B cell (primary cell): ENCODE measurements around the gene LYZL6. TPM values are rescaled to one million over a fixed set of nuclear protein-coding genes. Genes with fewer than 3 reads are reported as not detected.

Experiments
- ATAC-seq: fragments of 200-7000 bp; cut with Tn5 transposase; one replicate; pipeline ENCODE4 v1.10.0; 2021; ENCODE audit warnings: low read depth, mild to moderate bottlenecking, moderate number of reproducible peaks, moderate library complexity
- CTCF ChIA-PET: fragments of 350-600 bp; sonication (Branson Sonifier 250); formaldehyde crosslinking; loops from one replicate; lab custom pipeline; 2021; ENCODE audit warnings: antibody characterized with exemption, inconsistent platforms; lab: Charles Lee
- POLR2A ChIA-PET: fragments of 350-600 bp; sonication (Branson Sonifier 250); formaldehyde crosslinking; loops from one replicate; lab custom pipeline; 2021; ENCODE audit warnings: antibody characterized with exemption; lab: Charles Lee
- DNase-seq: peaks from one replicate; pipeline ENCODE4 v3.0.0; 2013
- H2AFZ ChIP-seq: 2 replicates; pipeline ENCODE4 v1.6.1; 2012; ENCODE audit warnings: mild to moderate bottlenecking, low read depth, low read length; ENCODE audit not compliant: insufficient read depth, poor library complexity, severe bottlenecking
- H3K27ac ChIP-seq, 2 donors: 1 replicate in 1 of 2; 2 replicates in 1 of 2; pipeline ENCODE4 v1.5.1; 2012 to 2013; ENCODE audit warnings: low read length in 2 of 2, mild to moderate bottlenecking in 2 of 2, moderate library complexity in 1 of 2
- H3K27me3 ChIP-seq, 4 experiments: fragments of 200-600 bp in 1 of 4; sonication (generic) in 1 of 4; replicated peaks in 1 of 4; 1 replicate in 2 of 4; 2 replicates in 2 of 4; pipeline versions ENCODE4 v1.6.1 to v1.7.0; 2013 to 2016; ENCODE audit warnings: low read length in 3 of 4, mild to moderate bottlenecking in 2 of 4, mixed read lengths in 1 of 4, moderate library complexity in 1 of 4; ENCODE audit not compliant: insufficient read depth in 4 of 4, control insufficient read depth in 3 of 4; ENCODE audit errors: control extremely low read depth in 1 of 4
- H3K36me3 ChIP-seq, 2 experiments: replicated peaks in 1 of 2; 1 replicate in 1 of 2; 2 replicates in 1 of 2; pipeline versions ENCODE4 v1.6.1 to v1.7.1; 2013; ENCODE audit warnings: low read length in 1 of 2; ENCODE audit not compliant: insufficient read depth in 2 of 2, control insufficient read depth in 1 of 2; ENCODE audit errors: control extremely low read depth in 1 of 2, extremely low read depth in 1 of 2
- H3K4me1 ChIP-seq, 2 donors: fragments of 200-600 bp in 1 of 2; sonication (generic) in 1 of 2; 1 replicate in 1 of 2; 2 replicates in 1 of 2; pipeline versions ENCODE4 v1.5.1 to v1.6.1; 2013 to 2017; ENCODE audit warnings: low read length in 2 of 2; ENCODE audit not compliant: control insufficient read depth in 2 of 2, insufficient read depth in 2 of 2
- H3K4me2 ChIP-seq: replicated peaks from 2 replicates; pipeline ENCODE3; 2012; ENCODE audit warnings: mild to moderate bottlenecking, low read depth, low read length; ENCODE audit not compliant: poor library complexity, severe bottlenecking
- H3K4me3 ChIP-seq, 5 experiments: fragments of 200-600 bp in 1 of 5; sonication (generic) in 1 of 5; 1 replicate in 3 of 5; 2 replicates in 2 of 5; pipeline versions ENCODE4 v1.5.1 to v1.7.0; 2011 to 2016; ENCODE audit warnings: low read length in 4 of 5, mild to moderate bottlenecking in 4 of 5, low read depth in 2 of 5, control low read depth in 1 of 5, moderate library complexity in 1 of 5; ENCODE audit not compliant: insufficient read depth in 1 of 5; ENCODE audit errors: control extremely low read depth in 1 of 5, extremely low read depth in 1 of 5
- H3K79me2 ChIP-seq: fragments of 200-600 bp; sonication (generic); one replicate; pipeline ENCODE4 v1.6.0; 2016; ENCODE audit warnings: low read length; ENCODE audit not compliant: control insufficient read depth, insufficient read depth
- H3K9ac ChIP-seq: fragments of 200-600 bp; sonication (generic); 2 replicates; pipeline ENCODE4 v1.6.1; 2017; ENCODE audit warnings: mild to moderate bottlenecking, low read length, moderate library complexity
- H3K9me3 ChIP-seq, 3 donors: one replicate each; pipeline versions ENCODE4 v1.6.1 to v1.7.1; 2013; ENCODE audit warnings: low read length in 2 of 3; ENCODE audit not compliant: control insufficient read depth in 2 of 3, insufficient read depth in 1 of 3; ENCODE audit errors: control extremely low read depth in 1 of 3
- H4K20me1 ChIP-seq: 2 replicates; pipeline ENCODE4 v1.6.0; 2012; ENCODE audit warnings: mild to moderate bottlenecking, low read length; ENCODE audit not compliant: insufficient read depth, control insufficient read depth, poor library complexity, severe bottlenecking
- H3K27ac Mint-ChIP-seq: one replicate; pipeline ENCODE4 v1.8.0; 2021; ENCODE audit warnings: mixed read lengths
- H3K27me3 Mint-ChIP-seq: one replicate; pipeline ENCODE4 v1.8.0; 2021; ENCODE audit warnings: mixed read lengths
- H3K4me1 Mint-ChIP-seq: one replicate; pipeline ENCODE4 v1.8.0; 2021; ENCODE audit warnings: mixed read lengths
- H3K4me3 Mint-ChIP-seq: one replicate; pipeline ENCODE4 v1.8.0; 2021; ENCODE audit warnings: mixed read lengths
- H3K9me3 Mint-ChIP-seq: one replicate; pipeline ENCODE4 v1.8.0; 2022; ENCODE audit warnings: mixed read lengths; ENCODE audit not compliant: insufficient read depth
- EZH2 ChIP-seq: IDR thresholded peaks from 2 replicates; pipeline ENCODE4 v1.6.1; 2012; ENCODE audit warnings: borderline replicate concordance, low read depth, mild to moderate bottlenecking, moderate library complexity, low read length; ENCODE audit not compliant: insufficient read depth, poor library complexity, severe bottlenecking
- WGBS: methylation state at CpG from one replicate; pipeline ENCODE4 v1.1.5; 2013; ENCODE audit warnings: missing lambda C conversion rate; ENCODE audit not compliant: insufficient coverage; 5-methylcytosine and 5-hydroxymethylcytosine counted together
- intact Hi-C: fragments of 100-400 bp; cut with micrococcal nuclease; formaldehyde crosslinking; loops from one replicate; pipeline ENCODE4 v1.10.0; 2022
- polyA plus RNA-seq: library from polyadenylated mRNA; depleted of rRNA; stranded (reverse); fragments of >200 nt; gene quantifications from 2 replicates; pipeline ENCODE4 v1.2.3, GENCODE V29; 2012
- total RNA-seq, 2 donors: library from RNA; stranded (reverse); fragments of 120-200 nt in 1 of 2; gene quantifications; 1 replicate in 1 of 2; 2 replicates in 1 of 2; pipeline versions ENCODE4 v1.2.3 to v1.2.4, GENCODE V29; 2013 to 2022
- TF ChIP-seq, protein P1 (sequence below): fragments of 200-600 bp; IDR thresholded peaks from one replicate; pipeline ENCODE4 v1.8.0; 2022; ENCODE audit warnings: antibody characterized with exemption, mild to moderate bottlenecking

LYZL6 gene
- total and polyA plus RNA-seq, 2 donors (not counting 1 experiment from before 2014, with no cell fraction given) = not detected

DNA sequence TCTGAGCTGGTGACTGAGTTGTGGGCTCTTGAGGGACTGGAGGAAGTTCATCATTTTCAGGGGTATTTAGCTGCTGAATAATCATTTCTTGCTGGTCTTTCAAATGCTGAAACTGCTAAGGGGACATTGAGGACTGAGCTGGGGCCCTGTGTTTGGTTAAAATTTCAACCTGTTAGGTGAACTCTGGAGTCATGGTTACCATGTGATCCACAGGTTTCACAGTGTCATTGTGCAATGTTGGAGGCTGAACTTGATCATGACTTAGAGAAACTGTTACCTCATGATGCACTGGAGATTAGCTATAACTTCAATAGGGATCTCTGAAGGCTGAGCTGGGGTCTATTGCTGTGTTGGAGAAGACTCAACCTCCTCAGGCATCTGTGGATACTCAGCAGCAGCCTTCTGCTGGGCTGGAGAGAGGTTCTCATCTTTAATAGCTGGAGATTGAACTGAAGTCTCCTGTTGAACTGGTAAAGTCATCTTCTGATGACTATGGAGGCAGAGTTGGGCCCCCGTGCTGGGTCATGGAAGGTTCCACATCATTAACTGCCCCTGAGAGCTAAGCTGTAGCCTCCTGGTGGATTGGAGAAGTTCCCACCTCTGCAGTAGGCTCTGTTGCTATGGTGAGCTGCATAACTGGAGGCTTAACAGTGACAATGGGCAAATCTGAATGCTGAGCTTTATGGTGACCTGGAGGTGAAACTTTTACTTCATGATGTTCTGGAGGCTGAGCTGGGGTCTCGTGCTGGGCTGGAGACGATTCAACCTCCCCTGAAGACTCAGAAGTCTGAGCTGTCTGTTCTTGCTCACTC lies 28.2 kb downstream of the LYZL6 start:
- ATAC-seq (no peak), DNase-seq (no peak)
- no peak for TF ChIP-seq EZH2
- TF ChIP-seq, protein P1, sequence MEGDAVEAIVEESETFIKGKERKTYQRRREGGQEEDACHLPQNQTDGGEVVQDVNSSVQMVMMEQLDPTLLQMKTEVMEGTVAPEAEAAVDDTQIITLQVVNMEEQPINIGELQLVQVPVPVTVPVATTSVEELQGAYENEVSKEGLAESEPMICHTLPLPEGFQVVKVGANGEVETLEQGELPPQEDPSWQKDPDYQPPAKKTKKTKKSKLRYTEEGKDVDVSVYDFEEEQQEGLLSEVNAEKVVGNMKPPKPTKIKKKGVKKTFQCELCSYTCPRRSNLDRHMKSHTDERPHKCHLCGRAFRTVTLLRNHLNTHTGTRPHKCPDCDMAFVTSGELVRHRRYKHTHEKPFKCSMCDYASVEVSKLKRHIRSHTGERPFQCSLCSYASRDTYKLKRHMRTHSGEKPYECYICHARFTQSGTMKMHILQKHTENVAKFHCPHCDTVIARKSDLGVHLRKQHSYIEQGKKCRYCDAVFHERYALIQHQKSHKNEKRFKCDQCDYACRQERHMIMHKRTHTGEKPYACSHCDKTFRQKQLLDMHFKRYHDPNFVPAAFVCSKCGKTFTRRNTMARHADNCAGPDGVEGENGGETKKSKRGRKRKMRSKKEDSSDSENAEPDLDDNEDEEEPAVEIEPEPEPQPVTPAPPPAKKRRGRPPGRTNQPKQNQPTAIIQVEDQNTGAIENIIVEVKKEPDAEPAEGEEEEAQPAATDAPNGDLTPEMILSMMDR = no peak
- ChIA-PET POLR2A (no interaction called here), CTCF (no interaction called here)
- Mint-ChIP-seq H3K27me3 (no peaks in the 10 kb centered on the region), H3K4me3 (no peak overlapping the region), H3K27ac (no peak overlapping the region), H3K4me1 (no peaks in the 10 kb centered on the region), H3K9me3 (no peaks in the 10 kb centered on the region)
- no peaks in the 10 kb centered on the region for H3K27me3 ChIP-seq
- no peaks in the 10 kb centered on the region for H3K4me1 ChIP-seq
- no peaks in the 10 kb centered on the region for H3K36me3 ChIP-seq
- H3K27ac ChIP-seq = no peak overlapping the region
- no peak overlapping the region for H3K4me2 ChIP-seq
- H3K9me3 ChIP-seq = no peaks in the 10 kb centered on the region
- H3K9ac ChIP-seq = no peak overlapping the region
- intact Hi-C loops = no loop called here
- WGBS = 67% methylated on average over 1 of the region's 3 CpGs
- no peaks in the 10 kb centered on the region for H3K79me2 ChIP-seq
- no peaks in the 10 kb centered on the region for H4K20me1 ChIP-seq
- H2AFZ ChIP-seq = no peak overlapping the region
- H3K4me3 ChIP-seq = no peak overlapping the region

DNA sequence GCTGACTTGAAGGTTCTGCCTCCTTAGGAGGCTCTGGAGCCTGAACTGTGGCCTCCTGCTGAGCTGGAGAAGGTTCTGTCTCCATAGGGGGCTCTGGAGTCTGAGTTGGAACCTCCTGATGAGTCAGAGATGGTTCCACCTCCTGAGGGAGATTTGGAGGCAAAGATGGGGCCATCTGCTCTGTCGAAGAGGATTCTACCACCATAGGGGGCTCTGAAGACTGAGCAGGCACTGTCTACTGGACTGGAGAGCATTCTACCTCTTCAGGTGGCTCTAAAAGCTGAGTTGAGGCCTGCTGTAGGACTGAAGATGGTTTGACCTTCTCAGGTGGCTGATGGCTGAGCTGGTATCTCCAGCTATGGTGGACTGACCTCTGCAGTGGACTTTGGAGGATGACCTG lies 29.2 kb downstream of the LYZL6 start:
- H3K9me3 ChIP-seq = no peaks in the 10 kb centered on the region
- no peaks in the 10 kb centered on the region for H3K4me1 Mint-ChIP-seq
- H3K4me1 ChIP-seq = no peaks in the 10 kb centered on the region
- ChIA-PET CTCF (no interaction called here), POLR2A (no interaction called here)
- no peak overlapping the region for H2AFZ ChIP-seq
- ATAC-seq (no peak), DNase-seq (no peak)
- H3K4me3 ChIP-seq = no peak overlapping the region
- no peaks in the 10 kb centered on the region for H3K27me3 ChIP-seq
- intact Hi-C loops = no loop called here
- H3K9me3 Mint-ChIP-seq = no peaks in the 10 kb centered on the region
- no peak overlapping the region for H3K27ac Mint-ChIP-seq
- WGBS = 100% methylated on average over 1 of the region's 1 CpG
- H3K79me2 ChIP-seq = no peaks in the 10 kb centered on the region
- no peak overlapping the region for H3K27ac ChIP-seq
- TF ChIP-seq, protein P1 = no peak
- no peak for TF ChIP-seq EZH2
- H3K4me2 ChIP-seq = no peak overlapping the region
- H3K4me3 Mint-ChIP-seq = no peak overlapping the region
- H3K36me3 ChIP-seq = no peaks in the 10 kb centered on the region
- H3K27me3 Mint-ChIP-seq = no peaks in the 10 kb centered on the region
- no peaks in the 10 kb centered on the region for H4K20me1 ChIP-seq
- no peak overlapping the region for H3K9ac ChIP-seq
